K562 (cell line): ENCODE data around the gene GRIK3. TPM values are rescaled to one million over a fixed set of nuclear protein-coding genes. Genes with fewer than 3 reads are reported as not detected.
"Not testable (repeated sequence)": the region's sequence is repeated elsewhere in the genome, so short reads cannot be mapped to it uniquely, and the experiment has no call there.

Experiments used
- ATAC-seq: fragments of 200-7000 bp; cut with Tn5 transposase; 3 replicates; pipeline ENCODE4 v1.9.1; 2020; ENCODE audit warnings: moderate library complexity
- BruUV-seq: library from RNA; stranded (reverse); fragments of 400-500 nt; replicated peaks from 2 replicates; lab custom pipeline; 2021; lab: Mats Ljungman, UMichigan
- CTCF ChIA-PET: fragments of 300-600 bp; formaldehyde crosslinking; extraction: SDS; loops from one replicate; lab custom pipeline; 2021; ENCODE audit warnings: low intra/inter-chr PET ratio; lab: Yijun Ruan, JAX
- POLR2A ChIA-PET: fragments of 300-600, 350-650 bp; sonication (Branson Sonifier 250); formaldehyde crosslinking; extraction: SDS; loops from one replicate; lab custom pipeline; 2021; ENCODE audit warnings: antibody characterized with exemption, inconsistent platforms; lab: Yijun Ruan, JAX
- DNase-seq, 4 experiments: peaks; one replicate each; pipeline versions ENCODE4 v3.0.0 to v3.0.0-alpha.2; 2011 to 2018; ENCODE audit warnings: low spot score in 3 of 4, mixed read lengths in 3 of 4; ENCODE audit errors: extremely low read depth in 1 of 4
- FAIRE-seq: peaks from 2 replicates; lab custom pipeline; 2011; peaks lifted over from hg19 to GRCh38; lab: Jason Lieb, UNC
- H2AFZ ChIP-seq: 2 replicates; pipeline ENCODE4 v1.6.0; 2011; ENCODE audit warnings: low read depth, low read length, control low read depth, inconsistent platforms
- H3K27ac ChIP-seq: fragments of 200-600 bp; 3 replicates; pipeline ENCODE4 v1.8.0; 2011; ENCODE audit warnings: low read depth, mild to moderate bottlenecking, control low read depth, inconsistent platforms, low read length, moderate library complexity, mixed read lengths; ENCODE audit errors: extremely low read depth
- H3K27me3 ChIP-seq, 2 experiments: fragments of 300-600 bp in 1 of 2; 2 replicates in 1 of 2; 3 replicates in 1 of 2; pipeline versions ENCODE4 v1.6.0 to v1.8.0; 2011; ENCODE audit warnings: inconsistent platforms in 2 of 2, low read length in 2 of 2, mild to moderate bottlenecking in 1 of 2, mixed read lengths in 1 of 2, moderate library complexity in 1 of 2; ENCODE audit not compliant: control insufficient read depth in 2 of 2, insufficient read depth in 2 of 2
- H3K36me3 ChIP-seq: fragments of 300-600 bp; 3 replicates; pipeline ENCODE4 v1.8.0; 2011; ENCODE audit warnings: mild to moderate bottlenecking, low read length, inconsistent platforms; ENCODE audit not compliant: control insufficient read depth, insufficient read depth
- H3K4me1 ChIP-seq, 2 experiments: fragments of 200-600 bp in 1 of 2; replicated peaks in 1 of 2; 2 replicates in 1 of 2; 3 replicates in 1 of 2; pipeline versions ENCODE4 v1.5.1 to v1.8.0; 2011; ENCODE audit warnings: inconsistent platforms in 2 of 2, low read length in 2 of 2, mild to moderate bottlenecking in 1 of 2, mixed read lengths in 1 of 2, moderate library complexity in 1 of 2; ENCODE audit not compliant: control insufficient read depth in 2 of 2, insufficient read depth in 2 of 2
- H3K4me2 ChIP-seq: 2 replicates; pipeline ENCODE4 v1.6.1; 2011; ENCODE audit warnings: low read length, control low read depth, inconsistent platforms, mixed read lengths; ENCODE audit not compliant: insufficient read depth
- H3K4me3 ChIP-seq: fragments of 200-600 bp; sonication (generic), shearing (Covaris generic); 2 replicates; pipeline ENCODE4 v1.5.1; 2016; ENCODE audit warnings: control low read depth, inconsistent platforms
- H3K79me2 ChIP-seq: fragments of 200-600 bp; 3 replicates; pipeline ENCODE4 v1.8.0; 2011; ENCODE audit warnings: low read length, inconsistent platforms; ENCODE audit not compliant: control insufficient read depth, insufficient read depth
- H3K9ac ChIP-seq, 2 experiments: 2 replicates each; pipeline versions ENCODE4 v1.6.0 to v1.6.1; 2011; ENCODE audit warnings: low read depth in 2 of 2, low read length in 2 of 2, control low read depth in 1 of 2, inconsistent platforms in 1 of 2, mild to moderate bottlenecking in 1 of 2, mixed read lengths in 1 of 2; ENCODE audit not compliant: insufficient read depth in 1 of 2
- H3K9me1 ChIP-seq: one replicate; pipeline ENCODE4 v1.6.0; 2011; ENCODE audit warnings: inconsistent platforms, mild to moderate bottlenecking, low read length, moderate library complexity; ENCODE audit not compliant: control insufficient read depth, insufficient read depth
- H3K9me3 ChIP-seq: replicated peaks from 2 replicates; pipeline ENCODE4 v1.5.1; 2011; ENCODE audit warnings: low read depth, low read length, inconsistent platforms; ENCODE audit not compliant: control insufficient read depth, insufficient read depth
- H4K20me1 ChIP-seq: replicated peaks from 2 replicates; pipeline ENCODE4 v1.6.1; 2011; ENCODE audit warnings: low read length, inconsistent platforms, mixed read lengths; ENCODE audit not compliant: control insufficient read depth, insufficient read depth
- CSDE1 ChIP-seq, 2 experiments: fragments of 450-650 bp; IDR thresholded peaks; 2 replicates each; pipeline ENCODE4 v1.6.1; 2016; ENCODE audit warnings: mild to moderate bottlenecking in 1 of 2
- CTCF ChIP-seq, 3 experiments: IDR thresholded peaks in 2 of 3; conservative IDR thresholded peaks in 1 of 3; 2 replicates each; pipeline ENCODE4 v1.5.1; 2011 to 2012; ENCODE audit warnings: low read length in 3 of 3, mild to moderate bottlenecking in 3 of 3, control low read depth in 2 of 3, improper control_type of control experiment in 1 of 3, inconsistent platforms in 1 of 3, low read depth in 1 of 3, mixed read lengths in 1 of 3, moderate library complexity in 1 of 3; ENCODE audit not compliant: insufficient read depth in 2 of 3
- RAD21 ChIP-seq, 2 experiments: fragments of 250-450 bp in 1 of 2; fragments of 450-650 bp in 1 of 2; sonication (Bioruptor Pico) in 1 of 2; formaldehyde crosslinking in 1 of 2; IDR thresholded peaks in 1 of 2; conservative IDR thresholded peaks in 1 of 2; 2 replicates each; pipeline versions ENCODE4 v1.4.0 to v1.8.0; 2020 to 2022; ENCODE audit warnings: mild to moderate bottlenecking in 2 of 2, moderate library complexity in 1 of 2
- ZNF24 ChIP-seq: fragments of 450-650 bp; IDR thresholded peaks from 2 replicates; pipeline ENCODE4 v1.6.1; 2016
- WGBS: fragments of 100-300 bp; shearing (Covaris generic); methylation state at CpG from one replicate; pipeline ENCODE4 v1.1.6; 2016; ENCODE audit warnings: low coverage, mixed read lengths; ENCODE audit not compliant: insufficient coverage; ENCODE audit errors: missing lambda C conversion rate; 5-methylcytosine and 5-hydroxymethylcytosine counted together
- in situ Hi-C: fragments of 300-500 bp; cut with MboI; formaldehyde crosslinking; loops from 4 replicates; pipeline ENCODE4 v1.15.0; 2018; ENCODE audit warnings: inconsistent platforms, mixed read lengths
- intact Hi-C: fragments of 100-400 bp; cut with micrococcal nuclease; formaldehyde crosslinking; loops from 2 replicates; pipeline ENCODE4 v1.14.2; 2022
- polyA plus RNA-seq, 8 experiments: library from polyadenylated mRNA; depleted of rRNA in 4 of 8; stranded (reverse) in 5 of 8; unstranded in 3 of 8; fragments of >200 nt; fragmentation: Nextera tagmentation in 2 of 8; fragmentation: Illumina TruSeq in 1 of 8; extraction: Ambion mirVana in 2 of 8; extraction: Trizol in 1 of 8; gene quantifications; 2 replicates each; pipeline versions ENCODE4 v1.2.1 to v1.2.3, GENCODE V29; 2011 to 2014; ENCODE audit warnings: inconsistent platforms in 1 of 8, missing spikeins in 1 of 8
- total RNA-seq, 7 experiments: library from RNA; depleted of rRNA in 6 of 7; stranded (reverse); fragments of >200 nt in 6 of 7; fragmentation: Illumina TruSeq in 2 of 7; extraction: Trizol in 2 of 7; gene quantifications; 2 replicates each; pipeline versions ENCODE4 v1.2.1 to v1.2.3, GENCODE V29; 2011 to 2021; ENCODE audit warnings: low replicate concordance in 1 of 7

Gene GRIK3
- total and polyA plus RNA-seq, 9 of the 15 experiments (the other 6 are each of a cell fraction or from before 2014, with no cell fraction given), result not detected

GRCh38 chr1:36918604-36919003 is 115.7 kb downstream of the GRIK3 start:
- ATAC-seq (no peak), DNase-seq (no peak), FAIRE-seq (no peak)
- Histone ChIP-seq H3K36me3 (no peaks in the 10 kb centered on the region), H3K4me3 (no peak overlapping the region), H4K20me1 (peaks cover 7% of the 10 kb centered on the region), H3K27ac (no peak overlapping the region), H2AFZ (no peak overlapping the region), H3K9ac (no peak overlapping the region), H3K4me1 (no peaks in the 10 kb centered on the region), H3K9me1 (no peaks in the 10 kb centered on the region), H3K9me3 (no peaks in the 10 kb centered on the region), H3K4me2 (no peak overlapping the region), H3K79me2 (no peaks in the 10 kb centered on the region), H3K27me3 (no peaks in the 10 kb centered on the region)
- POLR2A ChIA-PET, result interaction anchor here (0.6 kb wide), 1 partner anchor 24 kb away, joined by 4 read pairs; no protein-coding TSS in a partner anchor
- CTCF ChIA-PET, result no interaction called here
- TF ChIP-seq CSDE1 (IDR thresholded peaks at IDR 0.05) (no peak), ZNF24 (peak; percentile 53; the same call in 1 of the 2 replicates)
- in situ Hi-C loops (no loop called here), intact Hi-C loops (no loop called here)
- no TSS peak for BruUV-seq
- 0% methylated on average over 4 of the region's 4 CpGs for WGBS

DNA sequence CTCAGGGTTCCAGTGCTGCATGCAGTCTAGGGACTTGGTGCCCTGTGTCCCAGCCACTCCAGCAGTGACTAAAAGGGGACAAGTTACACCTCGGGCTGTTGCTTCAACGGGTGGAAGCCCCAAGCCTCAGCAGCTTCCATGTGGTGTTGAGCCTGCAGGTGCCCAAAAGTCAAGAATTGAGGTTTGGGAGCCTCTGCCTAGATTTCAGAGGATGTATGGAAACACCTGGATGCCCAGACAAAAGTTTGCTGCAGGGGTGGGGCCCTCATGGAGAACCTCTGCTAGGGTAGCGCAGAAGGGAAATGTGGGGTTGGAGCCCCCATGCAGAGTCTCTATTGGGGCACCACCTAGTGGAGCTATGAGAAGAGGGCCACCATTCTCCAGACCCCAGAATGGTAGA is 117.8 kb downstream of the GRIK3 start:
- DNase-seq, FAIRE-seq, H3K79me2 ChIP-seq, H3K4me2 ChIP-seq, H3K36me3 ChIP-seq, H3K9me1 ChIP-seq, CTCF ChIA-PET, H3K27ac ChIP-seq, intact Hi-C loops, BruUV-seq, H3K9me3 ChIP-seq, H3K27me3 ChIP-seq, ATAC-seq, H2AFZ ChIP-seq, H3K9ac ChIP-seq, H3K4me3 ChIP-seq, H3K4me1 ChIP-seq, H4K20me1 ChIP-seq, in situ Hi-C loops: not testable (repeated sequence)
- WGBS, result 2% methylated on average over 3 of the region's 3 CpGs
- POLR2A ChIA-PET, result interaction anchor here (0.6 to 0.7 kb wide), 2 partner anchors 10 to 241 kb away, joined by 3 read pairs; no protein-coding TSS in a partner anchor
- TF ChIP-seq RAD21 (CRISPR knock-in tag; conservative IDR thresholded peaks at IDR 0.05 in 1 of 2, IDR thresholded peaks at IDR 0.05 in 1 of 2), result 0 out of 4 replicates have a peak, but pooled peaks of 1 of the 2 experiments have one; percentile 11
- TF ChIP-seq CTCF (IDR thresholded peaks at IDR 0.05 in 2 of 3, conservative IDR thresholded peaks at IDR 0.05 in 1 of 3; ENCODE audit: insufficient read depth in 2 of 3, low read depth in 1 of 3, low read length in 3 of 3), result peak in 2 of 3 experiments; percentile 2 to 13; a peak in 1 of 6 replicates
